ENCODE results near the gene RNF217.
"Not testable (repeated sequence)": the region's sequence is repeated elsewhere in the genome, so short reads cannot be mapped to it uniquely, and the experiment has no call there.

Gene RNF217

GRCh38 chr6:125050663-125051318 is 88.6 kb downstream of the RNF217 start:
- DNase-seq (ENCODE audit: low read depth in 2 of 2): no peak

GRCh38 chr6:125053809-125054208 is 91.6 kb downstream of the RNF217 start:
- DNase-seq (ENCODE audit: low read depth in 2 of 2): no peak

- DNase-seq (ENCODE audit: low read depth in 2 of 2): no peak
Observed at GRCh38 chr6:125054331-125054730, 92.1 kb downstream of the RNF217 start.

GRCh38 chr6:125057392-125058246 is 95.4 kb downstream of the RNF217 start:
- no peak for DNase-seq (ENCODE audit: low read depth in 2 of 2)

DNA sequence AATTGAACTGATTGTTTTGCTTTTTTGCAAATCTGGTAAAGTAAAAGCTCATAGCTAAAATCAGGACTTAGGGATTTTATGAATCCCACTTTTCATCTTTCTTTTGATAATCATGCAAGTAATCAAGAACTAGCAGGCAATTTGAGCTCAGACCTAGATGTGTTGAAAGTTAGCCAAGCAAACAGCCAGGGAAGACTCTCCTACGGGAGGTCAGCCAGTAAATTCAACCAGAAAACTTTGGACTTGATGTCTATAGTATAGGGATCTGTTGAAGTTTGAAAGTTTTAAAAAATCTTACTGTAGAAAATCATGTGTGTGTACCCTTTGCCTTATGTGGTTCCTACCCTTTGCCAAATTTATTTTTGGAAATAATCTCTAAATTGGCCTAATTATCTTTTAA is 96.3 kb downstream of the RNF217 start:
- DNase-seq (ENCODE audit: low read depth in 2 of 2): no peak

GRCh38 chr6:125063307-125063706 is 101.1 kb downstream of the RNF217 start:
- no peak for DNase-seq (ENCODE audit: low read depth in 2 of 2)

DNA sequence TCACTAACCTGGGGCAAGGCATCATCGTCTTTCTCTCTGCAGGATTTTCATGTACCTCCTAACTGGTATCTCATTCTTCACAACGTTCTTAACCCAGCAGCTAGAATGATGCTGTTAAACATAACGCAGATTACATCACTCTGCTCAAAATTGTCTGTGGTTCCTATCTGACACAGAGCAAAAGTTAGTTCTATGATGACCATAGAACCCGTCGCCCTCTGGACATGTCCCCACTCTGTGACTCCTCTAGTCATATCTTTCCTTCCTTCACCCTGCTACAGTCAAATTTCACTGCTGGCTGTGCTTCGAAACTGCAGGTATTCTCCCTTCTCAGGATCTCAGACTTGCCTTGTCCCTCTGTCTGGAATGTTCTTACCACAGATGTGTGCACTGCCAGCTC is 103.9 kb downstream of the RNF217 start:
- DNase-seq (ENCODE audit: low read depth in 2 of 2): no peak

DNA sequence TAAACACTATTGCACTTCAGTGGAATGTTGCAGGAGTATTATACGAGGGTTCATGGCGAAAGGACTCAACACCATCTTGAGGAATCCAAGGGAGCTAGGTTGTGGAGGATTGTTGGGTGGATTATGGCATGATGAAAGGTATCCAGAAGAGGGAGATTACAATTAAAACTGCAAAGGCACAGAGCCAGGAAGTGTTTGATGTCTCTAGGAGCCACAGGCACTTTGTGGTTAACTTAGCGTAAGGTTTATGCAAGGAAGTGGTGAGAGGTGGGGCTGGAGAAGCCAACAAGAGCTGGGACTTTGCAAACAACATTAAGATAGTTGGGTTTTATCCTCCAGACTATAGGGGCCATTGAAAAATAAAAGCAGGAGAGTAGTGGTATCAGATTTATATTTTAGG is 104.7 kb downstream of the RNF217 start:
- no peak for DNase-seq (ENCODE audit: low read depth in 2 of 2)

- no peak for DNase-seq (ENCODE audit: low read depth in 2 of 2)
Observed at GRCh38 chr6:125067552-125067951, 105.3 kb downstream of the RNF217 start.

DNA sequence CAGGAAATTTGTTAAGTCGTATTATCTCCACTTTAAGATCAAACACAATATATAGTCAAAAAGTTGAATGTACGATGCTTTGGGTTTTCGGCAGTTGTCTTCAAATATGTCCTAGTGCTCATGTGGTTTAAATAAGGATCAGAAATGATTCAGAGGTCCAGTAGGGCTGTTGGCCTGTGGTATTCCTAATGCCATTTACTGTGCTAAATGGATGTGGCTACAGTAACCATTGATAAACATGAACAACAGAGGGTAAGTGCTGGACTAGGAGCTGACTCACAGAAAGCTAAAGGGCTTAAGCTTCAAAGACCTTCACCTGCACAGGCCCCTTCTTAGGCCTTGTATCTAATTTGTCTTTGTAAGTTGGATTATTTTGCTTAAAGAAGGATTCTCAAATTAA is 110.8 kb downstream of the RNF217 start:
- DNase-seq (ENCODE audit: low read depth in 2 of 2): no peak

GRCh38 chr6:125074120-125074519 is 111.9 kb downstream of the RNF217 start:
- no peak for DNase-seq (ENCODE audit: low read depth in 2 of 2)

DNA sequence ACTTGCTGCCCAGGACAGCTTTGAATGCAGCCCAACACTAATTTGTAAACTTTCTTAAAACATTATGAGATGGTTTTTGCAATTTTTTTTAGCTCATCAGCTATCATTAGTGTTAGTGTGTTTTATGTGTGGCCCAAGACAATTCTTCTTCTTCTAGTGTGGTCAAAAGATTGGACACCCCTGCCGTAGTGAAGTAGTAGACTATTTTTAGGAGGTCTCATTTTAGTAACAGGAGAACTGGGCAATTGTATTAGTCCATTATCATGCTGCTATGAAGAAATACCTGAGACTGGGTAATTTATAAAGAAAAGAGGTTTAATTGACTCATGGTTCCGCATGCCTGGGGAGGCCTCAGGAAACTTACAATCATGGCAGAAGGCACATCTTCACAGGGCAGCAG is 112.8 kb downstream of the RNF217 start:
- DNase-seq (ENCODE audit: low read depth in 2 of 2): not testable (repeated sequence)

- no peak for DNase-seq (ENCODE audit: low read depth in 2 of 2)
Observed at GRCh38 chr6:125075741-125076481, 113.7 kb downstream of the RNF217 start.

- DNase-seq (ENCODE audit: low read depth in 2 of 2): no peak
Observed at GRCh38 chr6:125076482-125076742, 114.2 kb downstream of the RNF217 start.

- no peak for DNase-seq (ENCODE audit: low read depth in 2 of 2)
Observed at GRCh38 chr6:125077453-125077852, 115.2 kb downstream of the RNF217 start.

DNA sequence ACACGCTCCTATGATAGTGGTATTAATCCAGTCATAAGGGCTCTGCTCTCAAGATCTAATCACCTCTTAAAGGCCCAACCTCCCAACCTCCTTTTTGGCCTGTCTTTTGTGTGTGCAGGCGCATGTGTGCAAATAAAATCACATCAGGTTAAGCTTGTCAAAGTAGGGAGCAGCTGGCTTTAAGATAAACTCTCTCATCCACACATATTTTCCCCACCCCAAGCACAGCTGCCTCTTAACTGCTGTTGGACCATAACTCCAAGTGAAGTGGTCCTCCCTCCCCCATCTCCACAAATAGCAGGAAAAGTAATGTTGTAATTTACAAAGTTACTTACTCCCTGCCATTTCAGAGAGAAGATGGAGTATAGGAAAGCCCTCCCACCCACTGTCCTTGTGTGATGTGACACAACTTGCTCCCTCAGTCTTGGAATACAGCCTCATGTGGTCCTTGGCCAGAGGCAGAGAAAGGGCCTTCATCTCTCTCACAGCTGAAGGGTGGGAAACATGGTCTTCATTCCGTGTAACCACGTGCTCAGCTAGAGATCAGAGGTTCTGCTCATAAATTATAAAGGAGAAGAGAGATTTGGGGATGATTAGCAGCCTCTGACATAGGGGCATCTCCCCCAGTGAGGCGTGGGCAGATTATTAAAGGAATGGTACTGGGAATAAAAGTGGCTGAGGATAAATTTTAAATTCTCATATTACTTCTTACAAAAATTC is 116.5 kb downstream of the RNF217 start:
- DNase-seq (ENCODE audit: low read depth in 2 of 2): no peak

DNA sequence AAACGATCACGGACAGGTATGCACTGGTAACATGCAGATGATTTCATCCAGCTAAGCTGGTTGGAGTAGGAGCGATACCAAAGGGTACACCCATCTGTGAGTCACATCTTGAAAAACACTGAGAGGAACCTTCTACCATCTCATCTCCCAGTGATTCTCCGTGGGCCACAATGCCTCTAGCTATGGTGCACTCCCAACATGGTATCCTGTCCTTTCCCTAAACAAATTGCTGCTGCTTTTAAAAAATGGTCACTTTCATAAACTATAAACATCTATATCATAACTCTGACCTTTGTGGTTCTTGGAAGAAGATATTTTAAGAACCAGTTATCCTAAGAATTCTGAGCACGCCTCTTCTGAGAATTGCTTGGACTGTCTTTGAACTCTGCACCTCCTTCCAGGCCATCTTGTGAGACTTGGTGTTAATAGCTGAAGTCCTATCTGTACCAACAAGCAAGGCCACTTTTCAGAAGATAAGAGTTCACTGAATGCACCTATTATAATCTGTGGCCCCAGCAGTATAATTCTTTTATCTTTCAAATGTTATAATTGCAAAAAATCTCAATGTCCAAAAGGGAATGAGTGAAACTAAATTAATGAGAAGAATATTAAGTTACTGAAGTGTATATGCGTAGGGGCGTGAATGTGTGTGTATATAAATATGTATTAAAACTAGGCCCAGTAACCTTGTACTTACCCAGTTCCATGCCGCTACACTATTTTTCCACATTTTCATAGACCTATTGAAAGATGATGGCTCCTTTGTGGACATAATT is 120.9 kb downstream of the RNF217 start:
- DNase-seq (ENCODE audit: low read depth in 2 of 2): no peak

GRCh38 chr6:125083684-125083990 is 121.4 kb downstream of the RNF217 start:
- DNase-seq (ENCODE audit: low read depth in 2 of 2): no peak

- no peak for DNase-seq (ENCODE audit: low read depth in 2 of 2)
Observed at GRCh38 chr6:125086716-125087115, 124.5 kb downstream of the RNF217 start.

DNA sequence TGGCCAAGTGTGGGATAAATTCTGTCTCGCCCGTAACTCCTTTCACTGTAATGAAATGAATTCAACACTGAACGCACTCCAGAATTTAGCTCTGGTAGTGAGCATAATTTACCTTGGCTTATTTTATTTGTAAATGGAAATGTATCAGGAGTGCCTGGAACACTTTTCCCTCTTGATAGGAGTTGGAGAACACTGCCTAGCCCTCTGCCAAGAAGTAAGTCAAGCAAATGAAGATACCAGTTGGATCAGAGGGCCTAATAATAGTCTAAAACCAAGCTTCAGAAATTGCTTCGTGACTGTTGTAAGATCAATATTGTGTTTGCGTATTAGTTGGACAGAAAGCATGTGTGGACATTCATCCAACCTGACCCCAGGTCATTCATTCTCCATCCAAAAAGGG is 126.7 kb downstream of the RNF217 start:
- no peak for DNase-seq (ENCODE audit: low read depth in 2 of 2)

GRCh38 chr6:125094563-125094962 is 132.3 kb downstream of the RNF217 start:
- DNase-seq (ENCODE audit: low read depth in 2 of 2): no peak
